Naive thymus-derived CD8-positive, alpha-beta T cell (primary cell): ENCODE results near the gene KCTD21. TPM values are rescaled to one million over a fixed set of nuclear protein-coding genes. Genes with fewer than 3 reads are reported as not detected.
A peak's percentile ranks its signal among the peaks of the same experiment; 100 is the strongest.

Experiments
- ATAC-seq, 2 donors: fragments of 150-1000 bp; cut with Tn5 transposase in 1 of 2; sonication (Bioruptor Pico), chemical (Tn5 transposase) in 1 of 2; 1 replicate in 1 of 2; 2 replicates in 1 of 2; pipeline ENCODE4 v1.10.0; 2021; ENCODE audit warnings: mild to moderate bottlenecking in 2 of 2, moderate library complexity in 2 of 2
- POLR2A ChIA-PET: fragments of 350-600 bp; sonication (Branson Sonifier 250); formaldehyde crosslinking; loops from one replicate; lab custom pipeline; 2021; ENCODE audit warnings: antibody characterized with exemption; lab: Charles Lee
- DNase-seq, 10 donors: peaks; one replicate each; pipeline versions ENCODE4 v3.0.0 to v3.0.0-alpha.2; 2020 to 2022
- H3K27ac Mint-ChIP-seq, 10 donors: one replicate each; pipeline ENCODE4 v1.8.0; 2020 to 2022; ENCODE audit warnings: mild to moderate bottlenecking in 10 of 10, mixed read lengths in 10 of 10, moderate library complexity in 4 of 10, inconsistent platforms in 1 of 10
- H3K27me3 Mint-ChIP-seq, 5 donors: one replicate each; pipeline ENCODE4 v1.8.0; 2021 to 2022; ENCODE audit warnings: mixed read lengths in 5 of 5
- H3K36me3 Mint-ChIP-seq, 3 donors: one replicate each; pipeline ENCODE4 v1.8.0; 2020 to 2022; ENCODE audit warnings: mixed read lengths in 3 of 3, mild to moderate bottlenecking in 2 of 3, inconsistent platforms in 1 of 3
- H3K4me1 Mint-ChIP-seq, 4 donors: one replicate each; pipeline ENCODE4 v1.8.0; 2021 to 2022; ENCODE audit warnings: mixed read lengths in 4 of 4
- H3K4me3 Mint-ChIP-seq, 10 donors: one replicate each; pipeline ENCODE4 v1.8.0; 2020 to 2022; ENCODE audit warnings: mild to moderate bottlenecking in 10 of 10, mixed read lengths in 10 of 10, moderate library complexity in 6 of 10, inconsistent platforms in 1 of 10
- H3K9me3 Mint-ChIP-seq, 9 donors: one replicate each; pipeline ENCODE4 v1.8.0; 2020 to 2022; ENCODE audit warnings: mixed read lengths in 9 of 9, mild to moderate bottlenecking in 3 of 9, inconsistent platforms in 1 of 9, moderate library complexity in 1 of 9
- polyA plus RNA-seq, 3 donors: library from polyadenylated mRNA; unstranded; fragments of 300-500 nt; fragmentation: Illumina TruSeq; gene quantifications; one replicate each; pipeline ENCODE4 v1.2.3, GENCODE V29; 2021
- total RNA-seq, 8 experiments: library from RNA in 2 of 8; stranded (reverse) in 2 of 8; gene quantifications; one replicate each; pipeline ENCODE4 v1.2.3 and lab custom pipeline; 2021 to 2026

Gene KCTD21
- total and polyA plus RNA-seq, 5 experiments from 2014 or later: 0.08 to 6.1 (median 2.5) TPM

DNA sequence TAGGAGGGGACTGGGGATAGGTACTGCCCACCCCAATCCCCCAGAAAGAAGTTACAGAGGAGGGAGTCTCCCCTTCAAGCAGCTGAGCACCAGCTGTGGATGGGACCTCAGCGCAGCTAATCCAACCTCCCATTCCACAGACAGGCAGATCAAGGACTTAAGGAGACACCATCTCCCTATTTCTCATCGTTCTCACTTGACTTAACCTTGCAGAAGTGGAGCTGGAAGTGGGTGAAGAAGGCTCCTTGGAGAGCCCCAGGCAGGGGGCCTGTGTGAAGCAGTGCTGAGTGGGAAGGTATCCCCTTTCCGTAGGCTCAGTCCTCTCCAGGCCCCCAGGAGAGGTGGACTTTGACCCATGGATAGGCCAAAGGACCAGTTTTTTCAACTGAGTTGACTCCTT, 27.6 kb upstream of the KCTD21 start:
- no peaks in the 10 kb centered on the region for H3K9me3 Mint-ChIP-seq
- H3K4me1 Mint-ChIP-seq: peaks cover 0 to 18% (median 15%) of the 10 kb centered on the region in 4 donors
- POLR2A ChIA-PET: no interaction called here
- ATAC-seq (no peak), DNase-seq (no peak)
- no peak overlapping the region for H3K4me3 Mint-ChIP-seq
- H3K27me3 Mint-ChIP-seq: no peaks in the 10 kb centered on the region
- no peak overlapping the region for H3K27ac Mint-ChIP-seq
- peaks cover 0 to 21% (median 15%) of the 10 kb centered on the region in 3 donors for H3K36me3 Mint-ChIP-seq

DNA sequence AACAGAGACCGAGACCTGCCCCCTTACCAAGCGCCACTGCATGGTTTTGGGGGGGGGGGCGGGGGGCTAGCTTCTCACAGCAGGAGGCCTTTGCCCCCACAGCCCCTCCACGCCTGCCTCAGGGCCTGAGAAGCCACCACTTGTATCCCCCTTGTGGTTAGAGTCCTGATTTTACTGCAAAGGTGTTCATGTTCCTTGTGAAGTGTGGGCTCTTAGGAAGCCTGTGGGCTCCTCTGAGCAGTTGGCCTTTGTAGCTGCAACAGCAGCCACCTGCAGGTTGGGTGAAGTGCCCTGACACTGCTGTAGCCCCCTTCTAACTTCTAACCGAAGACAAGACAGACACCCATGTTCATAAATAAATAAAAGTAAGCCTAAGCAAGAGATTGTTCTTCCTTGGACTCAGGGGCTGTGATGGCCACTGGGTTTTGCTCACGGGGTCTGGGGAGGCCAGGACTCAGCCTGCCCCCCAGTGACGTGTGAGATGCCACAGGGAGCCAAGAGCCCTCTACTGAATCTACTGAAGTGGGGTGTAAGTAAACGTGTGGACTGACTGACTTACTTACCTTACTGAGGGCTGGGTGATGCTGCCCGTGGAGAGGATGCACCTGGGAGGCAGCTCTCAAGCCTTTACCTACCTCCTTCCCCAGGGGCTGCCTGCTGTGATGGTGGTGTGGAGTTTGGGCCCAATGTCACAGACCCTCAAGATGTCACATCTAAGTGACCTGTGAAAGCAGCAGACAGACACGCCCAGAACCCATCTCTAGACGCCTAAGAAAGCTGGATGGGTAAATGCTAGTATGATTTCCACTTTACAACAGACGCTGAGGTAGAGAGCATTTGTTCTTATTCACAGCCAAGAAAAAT, 26.1 kb upstream of the KCTD21 start:
- Mint-ChIP-seq H3K9me3 (no peaks in the 10 kb centered on the region), H3K27me3 (no peaks in the 10 kb centered on the region), H3K36me3 (peaks cover 0 to 33% (median 23%) of the 10 kb centered on the region in 3 donors), H3K4me1 (peaks cover 0 to 14% (median 12%) of the 10 kb centered on the region in 4 donors), H3K4me3 (no peak overlapping the region), H3K27ac (peak overlapping the region in 2 of 10 donors; percentile 9 to 43)
- POLR2A ChIA-PET: no interaction called here
- ATAC-seq (no peak), DNase-seq (no peak)

DNA sequence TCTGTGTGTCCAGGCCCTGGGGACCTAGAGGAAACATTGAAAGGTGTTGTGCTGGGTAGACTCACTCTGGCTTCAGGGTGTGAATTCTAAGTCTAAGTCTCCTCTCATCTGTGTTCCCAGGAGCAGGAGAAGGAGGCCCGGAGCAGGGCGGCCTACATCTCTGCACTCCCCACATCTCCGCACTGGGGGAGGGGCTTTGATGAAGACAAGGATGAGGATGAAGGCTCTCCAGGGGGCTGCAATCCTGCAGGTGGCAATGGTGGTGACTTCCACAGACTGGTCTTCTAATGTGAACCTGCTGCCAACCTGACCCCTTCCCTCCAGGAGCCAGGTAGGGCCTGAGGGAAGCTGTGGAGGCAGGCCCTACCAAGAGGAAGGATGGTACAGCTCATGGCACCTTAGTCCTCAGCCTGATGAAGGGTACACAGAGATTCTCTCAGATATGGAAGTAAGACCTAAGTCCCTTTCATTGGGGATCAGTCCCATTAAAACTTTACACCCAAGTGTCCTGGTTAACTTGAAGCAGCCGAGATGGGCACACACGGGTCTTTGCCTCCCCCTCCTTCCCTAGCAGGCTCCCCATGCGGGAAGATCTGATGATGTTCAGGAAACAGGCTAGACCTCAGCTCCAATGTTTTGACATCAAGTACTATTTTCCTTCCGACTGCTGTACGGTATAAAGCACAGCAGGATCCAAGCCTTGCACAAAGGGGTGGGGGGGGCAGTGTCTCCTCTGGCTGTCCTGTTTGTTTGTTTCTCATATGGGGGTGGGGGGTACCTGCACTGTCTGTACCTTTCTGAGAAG, 25.3 kb upstream of the KCTD21 start:
- H3K4me1 Mint-ChIP-seq: peaks cover 0 to 14% (median 12%) of the 10 kb centered on the region in 4 donors
- POLR2A ChIA-PET: no interaction called here

DNA sequence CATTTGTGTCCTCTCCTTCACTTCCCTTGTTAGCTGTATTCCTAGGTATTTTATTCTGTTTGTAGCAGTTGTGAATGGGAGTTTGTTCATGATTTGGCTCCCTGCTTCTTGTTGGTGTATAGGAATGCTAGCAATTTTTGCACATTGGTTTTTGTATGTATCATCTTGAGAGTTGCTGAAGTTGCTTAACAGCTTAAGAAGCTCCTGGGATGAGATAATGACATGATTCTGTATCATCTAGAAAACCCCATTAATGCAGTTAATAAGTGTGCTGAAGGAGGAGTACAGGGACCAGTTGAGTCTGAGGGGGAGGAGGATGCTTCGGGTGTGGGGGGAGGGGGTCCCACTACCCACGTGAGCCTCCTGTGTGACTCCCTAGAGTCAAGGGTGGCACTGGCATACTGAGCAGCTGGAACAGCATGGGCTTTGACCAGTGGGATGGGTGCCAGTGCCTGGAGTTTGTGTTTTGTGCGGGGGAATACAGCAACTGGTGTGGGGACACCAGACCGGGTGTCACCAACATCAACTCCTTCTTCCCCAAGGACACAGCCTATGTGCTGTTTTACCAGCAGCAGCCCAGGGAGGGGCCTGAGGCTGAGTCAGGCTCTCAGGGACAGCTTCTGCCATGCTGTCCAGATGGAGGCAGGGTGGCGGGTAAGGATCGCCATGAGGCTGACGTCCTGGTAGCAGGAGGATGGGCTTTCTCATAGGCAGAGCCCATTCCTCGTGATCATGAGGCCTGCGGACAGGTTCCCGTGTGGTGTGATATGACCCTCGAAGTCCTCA, 24.4 kb upstream of the KCTD21 start:
- no peak for ATAC-seq
- Mint-ChIP-seq H3K9me3 (no peaks in the 10 kb centered on the region), H3K36me3 (peaks cover 0 to 37% (median 26%) of the 10 kb centered on the region in 3 donors), H3K27ac (no peak overlapping the region), H3K4me3 (no peak overlapping the region), H3K4me1 (peaks cover 0 to 14% (median 12%) of the 10 kb centered on the region in 4 donors), H3K27me3 (no peaks in the 10 kb centered on the region)
- POLR2A ChIA-PET: no interaction called here
- DNase-seq: no peak

More for the DNA sequence above, 25.3 kb upstream of the KCTD21 start:
- no peak for ATAC-seq
- no peaks in the 10 kb centered on the region for H3K27me3 Mint-ChIP-seq
- H3K9me3 Mint-ChIP-seq: no peaks in the 10 kb centered on the region
- H3K27ac Mint-ChIP-seq: peak overlapping the region in 1 of 10 donors; percentile 23
- peaks cover 0 to 35% (median 26%) of the 10 kb centered on the region in 3 donors for H3K36me3 Mint-ChIP-seq
- DNase-seq: no peak
- H3K4me3 Mint-ChIP-seq: no peak overlapping the region

DNA sequence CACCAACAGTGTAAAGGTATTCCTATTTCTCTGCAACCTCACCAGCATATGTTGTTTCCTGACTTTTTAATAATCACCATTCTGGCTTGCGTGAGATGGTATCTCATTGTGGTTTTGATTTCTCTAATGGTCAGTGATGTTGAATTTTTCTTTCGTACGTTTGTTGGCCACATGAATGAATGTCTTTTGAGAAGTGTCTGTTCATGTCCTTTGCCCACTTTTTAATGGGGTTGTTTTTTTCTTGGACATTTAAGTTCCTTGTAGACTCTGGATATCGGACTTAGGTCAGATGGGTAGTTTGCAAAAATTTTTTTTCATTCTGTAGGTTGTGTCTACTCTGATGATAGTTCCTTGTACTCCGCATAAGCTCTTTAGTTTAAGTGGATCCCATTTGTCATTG, 23.1 kb upstream of the KCTD21 start:
- POLR2A ChIA-PET: no interaction called here
- Mint-ChIP-seq H3K36me3 (peaks cover 0 to 37% (median 26%) of the 10 kb centered on the region in 3 donors), H3K27me3 (no peaks in the 10 kb centered on the region), H3K4me3 (no peak overlapping the region), H3K27ac (peak overlapping the region in 1 of 10 donors; percentile 78), H3K4me1 (peaks cover 0 to 14% (median 12%) of the 10 kb centered on the region in 4 donors), H3K9me3 (no peaks in the 10 kb centered on the region)
- no peak for DNase-seq
- no peak for ATAC-seq

DNA sequence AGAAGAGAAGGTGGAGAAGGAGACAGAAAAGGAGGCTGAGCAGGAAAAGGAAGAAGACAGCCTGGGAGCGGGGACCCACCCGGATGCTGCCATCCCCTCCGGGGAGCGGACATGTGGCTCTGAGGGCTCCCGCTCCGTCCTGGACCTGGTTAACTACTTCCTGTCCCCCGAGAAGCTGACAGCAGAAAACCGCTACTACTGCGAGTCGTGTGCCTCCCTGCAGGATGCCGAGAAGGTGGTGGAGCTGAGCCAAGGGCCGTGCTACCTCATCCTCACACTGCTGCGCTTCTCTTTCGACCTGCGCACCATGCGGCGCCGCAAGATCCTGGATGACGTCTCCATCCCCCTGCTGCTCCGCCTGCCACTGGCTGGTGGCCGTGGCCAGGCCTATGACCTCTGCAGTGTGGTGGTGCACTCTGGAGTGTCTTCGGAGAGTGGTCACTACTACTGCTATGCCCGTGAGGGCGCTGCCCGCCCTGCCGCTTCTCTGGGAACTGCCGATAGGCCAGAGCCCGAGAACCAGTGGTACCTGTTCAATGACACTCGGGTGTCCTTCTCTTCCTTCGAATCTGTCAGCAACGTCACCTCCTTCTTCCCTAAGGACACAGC, 21.7 kb upstream of the KCTD21 start:
- no peak for ATAC-seq
- no peaks in the 10 kb centered on the region for H3K9me3 Mint-ChIP-seq
- no peak for DNase-seq
- H3K27ac Mint-ChIP-seq: peak overlapping the region in 2 of 10 donors; percentile 22 to 59
- peaks cover 0 to 33% (median 26%) of the 10 kb centered on the region in 3 donors for H3K36me3 Mint-ChIP-seq
- no peaks in the 10 kb centered on the region for H3K27me3 Mint-ChIP-seq
- POLR2A ChIA-PET: no interaction called here
- no peak overlapping the region for H3K4me3 Mint-ChIP-seq
- H3K4me1 Mint-ChIP-seq: peaks cover 5 to 19% (median 13%) of the 10 kb centered on the region in 4 donors

DNA sequence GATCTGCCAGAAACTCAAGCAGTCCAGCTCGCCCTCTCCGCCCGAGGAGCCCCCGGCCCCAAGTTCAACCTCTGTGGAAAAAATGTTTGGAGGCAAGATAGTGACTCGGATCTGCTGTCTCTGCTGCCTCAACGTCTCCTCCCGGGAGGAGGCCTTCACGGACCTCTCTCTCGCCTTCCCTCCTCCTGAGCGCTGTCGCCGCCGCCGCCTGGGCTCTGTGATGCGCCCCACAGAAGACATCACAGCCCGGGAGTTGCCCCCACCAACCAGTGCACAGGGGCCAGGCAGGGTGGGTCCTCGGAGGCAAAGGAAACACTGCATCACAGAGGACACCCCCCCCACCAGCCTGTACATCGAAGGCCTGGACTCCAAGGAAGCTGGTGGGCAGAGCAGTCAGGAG, 21.1 kb upstream of the KCTD21 start:
- Mint-ChIP-seq H3K36me3 (peaks cover 0 to 27% (median 25%) of the 10 kb centered on the region in 3 donors), H3K9me3 (no peaks in the 10 kb centered on the region), H3K4me1 (peaks cover 10 to 25% (median 17%) of the 10 kb centered on the region in 4 donors), H3K27me3 (no peaks in the 10 kb centered on the region), H3K27ac (peak overlapping the region in 3 of 10 donors; percentile 10 to 46 (median 44)), H3K4me3 (no peak overlapping the region)
- no peak for DNase-seq
- POLR2A ChIA-PET: no interaction called here
- no peak for ATAC-seq

DNA sequence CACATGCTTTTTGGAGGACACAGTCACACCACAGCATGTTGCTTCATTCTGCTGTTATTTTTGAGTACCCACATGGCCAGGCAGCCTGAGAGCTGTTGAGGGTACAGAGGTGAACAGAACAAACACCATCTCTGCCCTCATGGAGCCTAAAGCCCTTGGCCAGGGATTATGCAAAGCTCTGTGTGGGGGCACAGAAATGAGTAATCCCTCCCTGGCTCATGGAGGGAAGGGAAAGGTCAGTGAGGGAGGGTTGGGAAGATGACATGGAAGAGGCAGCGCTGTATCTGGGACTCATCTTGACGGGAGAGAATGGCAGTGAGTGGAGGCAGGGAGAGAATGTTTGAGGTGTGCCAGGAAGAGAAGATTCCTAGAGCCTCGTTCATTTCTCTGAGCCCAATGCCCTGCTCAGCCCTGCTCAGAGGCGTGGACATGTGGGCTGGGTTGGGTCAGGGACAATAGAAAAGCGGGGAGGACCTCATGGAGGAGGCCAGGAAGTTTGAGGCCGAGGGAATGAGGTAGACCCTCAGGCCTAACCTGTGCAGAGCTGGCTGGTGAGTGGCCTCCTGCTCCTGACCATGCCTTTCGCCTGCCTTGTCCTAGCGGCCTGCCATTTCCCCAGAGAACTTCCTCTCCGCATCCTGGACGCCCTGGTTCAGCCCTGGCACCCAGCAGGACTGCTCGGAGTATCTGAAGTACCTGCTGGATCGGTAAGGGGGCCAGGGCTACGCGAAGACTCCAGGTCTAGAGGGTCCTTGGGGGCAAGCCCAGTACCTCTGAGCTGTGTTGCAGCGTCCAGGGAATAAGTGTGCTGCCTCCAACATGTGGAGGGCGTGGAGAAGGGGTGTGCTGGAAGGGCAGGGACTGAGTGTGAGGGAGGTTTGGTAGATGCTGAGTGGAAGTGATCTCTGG, 20.1 kb upstream of the KCTD21 start:
- H3K4me1 Mint-ChIP-seq: peaks cover 17 to 30% (median 20%) of the 10 kb centered on the region in 4 donors
- no peaks in the 10 kb centered on the region for H3K27me3 Mint-ChIP-seq
- H3K4me3 Mint-ChIP-seq: no peak overlapping the region
- POLR2A ChIA-PET: no interaction called here
- H3K9me3 Mint-ChIP-seq: no peaks in the 10 kb centered on the region
- H3K36me3 Mint-ChIP-seq: peaks cover 0 to 25% (median 25%) of the 10 kb centered on the region in 3 donors
- peak overlapping the region in 8 of 10 donors; percentile 2 to 84 (median 45) for H3K27ac Mint-ChIP-seq
- ATAC-seq (no peak), DNase-seq (no peak)

DNA sequence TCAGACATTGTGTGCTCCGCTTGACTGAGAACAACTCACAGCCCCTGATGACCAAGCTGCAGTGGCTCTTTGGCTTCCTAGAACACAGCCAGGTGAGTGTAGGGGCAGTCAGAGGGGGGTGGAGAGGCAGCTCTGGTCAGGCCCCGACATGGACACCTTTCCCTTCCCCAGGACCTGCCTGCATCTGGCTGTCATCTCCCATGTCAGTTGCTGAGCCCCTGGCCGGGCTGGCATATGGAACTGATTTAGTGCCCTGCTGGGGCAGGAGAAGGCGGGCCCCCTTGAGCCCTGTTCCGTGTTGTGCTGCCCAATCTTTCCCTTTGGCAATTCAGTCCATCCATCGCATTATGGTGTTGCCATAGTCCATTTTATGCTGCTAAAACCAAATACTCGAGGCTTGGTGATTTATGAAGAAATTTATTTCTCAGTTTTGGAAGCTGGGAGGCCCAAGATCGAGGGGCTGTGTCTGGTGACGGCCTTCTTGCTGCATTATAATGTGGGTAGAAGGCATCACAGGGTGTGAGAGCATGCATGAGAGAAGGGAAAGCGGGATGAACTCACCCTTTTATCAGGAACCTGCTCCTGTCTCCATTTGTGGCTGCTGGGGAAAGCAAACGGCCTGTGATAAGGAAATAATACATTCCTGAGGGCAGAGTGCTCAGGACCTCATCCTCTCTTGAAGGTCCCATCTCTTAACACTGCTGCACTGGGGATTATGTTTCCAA, 19.3 kb upstream of the KCTD21 start:
- peak overlapping the region in 5 of 10 donors; percentile 28 to 84 (median 73) for H3K27ac Mint-ChIP-seq
- no peaks in the 10 kb centered on the region for H3K9me3 Mint-ChIP-seq
- ATAC-seq: no peak
- no peaks in the 10 kb centered on the region for H3K27me3 Mint-ChIP-seq
- H3K4me3 Mint-ChIP-seq: no peak overlapping the region
- DNase-seq: no peak
- peaks cover 21 to 33% (median 26%) of the 10 kb centered on the region in 4 donors for H3K4me1 Mint-ChIP-seq
- POLR2A ChIA-PET: interaction anchor here (1.2 kb wide), 1 partner anchor 19 kb away, joined by 3 read pairs; the partner anchor contains the start of gene USP35
- H3K36me3 Mint-ChIP-seq: peaks cover 0 to 25% (median 25%) of the 10 kb centered on the region in 3 donors

DNA sequence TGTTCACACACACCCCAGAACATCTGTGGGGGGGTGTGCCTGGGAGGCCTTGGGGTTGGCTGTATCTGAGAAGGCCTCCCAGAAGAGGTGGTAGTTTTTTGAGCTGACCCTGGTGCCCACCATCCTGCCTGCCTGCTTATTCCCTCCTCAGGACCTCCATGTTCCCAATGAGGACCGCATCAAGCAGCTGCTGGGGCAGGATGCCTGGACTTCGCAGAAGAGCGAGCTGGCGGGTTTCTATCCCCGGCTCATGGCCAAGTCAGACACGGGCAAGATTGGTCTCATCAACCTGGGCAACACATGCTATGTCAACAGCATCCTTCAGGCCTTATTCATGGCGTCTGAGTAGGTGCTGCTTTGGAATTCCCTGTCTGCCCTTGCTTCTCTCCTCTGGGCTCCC, 17.3 kb upstream of the KCTD21 start:
- POLR2A ChIA-PET: interaction anchor here (0.6 kb wide), 1 partner anchor 369 kb away, joined by 3 read pairs; the partner anchor contains the start of gene NARS2
- H3K36me3 Mint-ChIP-seq: peaks cover 0 to 14% (median 12%) of the 10 kb centered on the region in 3 donors
- no peaks in the 10 kb centered on the region for H3K27me3 Mint-ChIP-seq
- ATAC-seq (no peak), DNase-seq (no peak)
- H3K9me3 Mint-ChIP-seq: no peaks in the 10 kb centered on the region
- H3K4me3 Mint-ChIP-seq: no peak overlapping the region
- H3K4me1 Mint-ChIP-seq: peaks cover 30 to 44% (median 40%) of the 10 kb centered on the region in 4 donors
- peak overlapping the region in 4 of 10 donors; percentile 85 to 96 (median 92) for H3K27ac Mint-ChIP-seq
